RWPE1 (cell line): ENCODE results near the gene SLC12A8.
A peak's percentile ranks its signal among the peaks of the same experiment; 100 is the strongest.

Experiments
- CTCF ChIA-PET: fragments of 350-600 bp; sonication (Branson Sonifier 250); formaldehyde crosslinking; extraction: SDS; loops from one replicate; lab custom pipeline; 2021; lab: Yijun Ruan, JAX
- POLR2A ChIA-PET: fragments of 400-600 bp; formaldehyde crosslinking; extraction: SDS; loops from one replicate; lab custom pipeline; 2020; ENCODE audit warnings: antibody characterized with exemption; ENCODE audit not compliant: low non-redundant PET; lab: Yijun Ruan, JAX
- DNase-seq: peaks from one replicate; pipeline ENCODE4 v3.0.0; 2012; ENCODE audit warnings: low spot score
- H3K27ac ChIP-seq: fragments of 450-650 bp; 2 replicates; pipeline ENCODE4 v1.5.1; 2017
- TF ChIP-seq, protein P1 (sequence below): fragments of 450-650 bp; conservative IDR thresholded peaks from 2 replicates; pipeline ENCODE4 v1.5.1; 2017; ENCODE audit warnings: low read depth, mild to moderate bottlenecking

The SLC12A8 gene

DNA sequence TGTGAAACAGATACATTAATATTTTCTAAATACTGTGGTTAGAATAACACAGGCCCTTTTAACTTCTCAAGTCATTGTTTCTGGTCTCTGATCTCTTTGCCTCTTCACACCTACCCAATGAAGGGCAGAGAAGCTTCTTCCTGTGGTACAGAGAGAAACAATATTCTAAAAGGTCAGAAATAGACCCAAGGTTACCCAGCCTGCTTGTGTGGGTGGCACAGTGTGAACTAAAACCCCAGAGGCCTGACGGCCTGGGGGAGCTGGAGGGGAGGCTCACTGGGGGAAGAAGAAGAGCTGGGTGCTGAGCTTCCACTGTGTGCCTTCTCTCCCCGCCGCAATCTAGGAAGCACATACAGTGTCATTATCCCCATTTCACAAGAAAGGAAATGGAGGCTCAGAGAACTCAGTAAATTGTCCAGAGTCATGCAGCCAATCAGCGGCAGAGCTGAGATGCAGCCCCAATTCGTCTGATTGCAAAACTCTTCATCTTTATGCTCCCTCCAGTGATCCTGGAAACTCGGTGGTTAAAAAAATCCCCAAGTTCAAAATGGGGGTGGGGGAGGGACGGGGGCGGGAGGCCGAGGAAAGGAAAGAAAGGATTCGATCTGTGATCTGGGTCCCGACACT lies 92.7 kb downstream of the SLC12A8 start:
- TF ChIP-seq, protein P1, sequence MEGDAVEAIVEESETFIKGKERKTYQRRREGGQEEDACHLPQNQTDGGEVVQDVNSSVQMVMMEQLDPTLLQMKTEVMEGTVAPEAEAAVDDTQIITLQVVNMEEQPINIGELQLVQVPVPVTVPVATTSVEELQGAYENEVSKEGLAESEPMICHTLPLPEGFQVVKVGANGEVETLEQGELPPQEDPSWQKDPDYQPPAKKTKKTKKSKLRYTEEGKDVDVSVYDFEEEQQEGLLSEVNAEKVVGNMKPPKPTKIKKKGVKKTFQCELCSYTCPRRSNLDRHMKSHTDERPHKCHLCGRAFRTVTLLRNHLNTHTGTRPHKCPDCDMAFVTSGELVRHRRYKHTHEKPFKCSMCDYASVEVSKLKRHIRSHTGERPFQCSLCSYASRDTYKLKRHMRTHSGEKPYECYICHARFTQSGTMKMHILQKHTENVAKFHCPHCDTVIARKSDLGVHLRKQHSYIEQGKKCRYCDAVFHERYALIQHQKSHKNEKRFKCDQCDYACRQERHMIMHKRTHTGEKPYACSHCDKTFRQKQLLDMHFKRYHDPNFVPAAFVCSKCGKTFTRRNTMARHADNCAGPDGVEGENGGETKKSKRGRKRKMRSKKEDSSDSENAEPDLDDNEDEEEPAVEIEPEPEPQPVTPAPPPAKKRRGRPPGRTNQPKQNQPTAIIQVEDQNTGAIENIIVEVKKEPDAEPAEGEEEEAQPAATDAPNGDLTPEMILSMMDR: no peak
- CTCF ChIA-PET: interaction anchor here (0.5 kb wide), 1 partner anchor 93 kb away, joined by 3 read pairs; the partner anchor contains the start of gene SLC12A8
- no peak for DNase-seq

DNA sequence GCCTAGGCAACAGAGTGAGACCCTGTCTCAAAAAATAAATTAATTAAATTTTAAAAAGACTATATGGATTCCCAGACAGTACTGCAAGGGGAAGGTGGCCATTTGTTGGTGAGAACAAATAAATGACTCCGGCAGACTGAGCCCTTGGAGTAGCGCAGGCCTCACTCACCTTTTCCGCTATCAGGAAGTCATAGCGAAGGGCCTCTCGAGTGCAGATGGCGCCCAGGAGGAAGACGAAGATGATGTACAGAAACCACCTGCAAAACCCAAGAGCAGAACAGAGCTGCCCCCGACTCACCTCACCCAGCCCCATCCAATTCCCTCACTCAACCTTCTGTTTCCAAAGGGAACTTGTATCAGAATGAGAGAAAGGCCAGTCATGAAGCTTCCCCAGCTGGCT lies 93.9 kb downstream of the SLC12A8 start:
- H3K27ac ChIP-seq: peak overlapping the region; percentile 88; the same call in 1 of the 2 replicates
- no peak for DNase-seq
- TF ChIP-seq, protein P1: no peak
- ChIA-PET POLR2A (no interaction called here), CTCF (no interaction called here)

More for the DNA sequence above, 92.7 kb downstream of the SLC12A8 start:
- H3K27ac ChIP-seq: no peak overlapping the region; the same call in 1 of the 2 replicates
- POLR2A ChIA-PET: interaction anchor here (0.6 kb wide), 1 partner anchor 11 kb away, joined by 3 read pairs; no protein-coding TSS in a partner anchor

DNA sequence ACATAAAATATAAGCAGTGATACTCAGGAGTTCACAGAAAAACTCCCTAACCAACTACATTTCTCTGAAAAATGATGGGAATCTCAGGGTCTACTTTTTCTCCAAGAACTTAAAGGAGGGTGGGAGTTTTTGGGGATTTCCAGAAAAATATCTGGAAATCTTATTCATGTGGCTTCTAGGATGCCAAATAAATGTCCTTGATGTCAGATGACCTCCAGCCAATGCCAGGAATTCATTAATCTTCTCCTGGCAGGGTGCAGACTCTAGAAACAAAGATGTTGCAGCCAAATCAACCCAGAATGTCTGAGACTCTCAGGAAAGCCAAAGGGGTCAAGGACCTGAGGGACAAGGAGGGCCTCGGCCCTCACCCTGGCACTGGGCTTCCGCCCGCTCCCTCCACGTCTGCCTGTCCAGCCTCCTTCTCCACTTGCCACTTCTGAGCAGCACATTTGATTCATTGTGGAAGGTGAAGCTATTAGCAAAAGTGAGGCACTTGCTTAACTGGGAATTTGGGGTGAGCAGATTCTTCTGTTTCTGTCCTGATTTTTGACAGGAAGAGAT lies 94.8 kb downstream of the SLC12A8 start:
- peak overlapping the region; percentile 88 for H3K27ac ChIP-seq
- DNase-seq: no peak
- TF ChIP-seq, protein P1: no peak
- ChIA-PET CTCF (interaction anchor here (0.6 kb wide), 1 partner anchor 21 kb away, joined by 4 read pairs; no protein-coding TSS in a partner anchor), POLR2A (interaction anchor here (0.6 kb wide), 1 partner anchor 93 kb away, joined by 3 read pairs; no protein-coding TSS in a partner anchor)

DNA sequence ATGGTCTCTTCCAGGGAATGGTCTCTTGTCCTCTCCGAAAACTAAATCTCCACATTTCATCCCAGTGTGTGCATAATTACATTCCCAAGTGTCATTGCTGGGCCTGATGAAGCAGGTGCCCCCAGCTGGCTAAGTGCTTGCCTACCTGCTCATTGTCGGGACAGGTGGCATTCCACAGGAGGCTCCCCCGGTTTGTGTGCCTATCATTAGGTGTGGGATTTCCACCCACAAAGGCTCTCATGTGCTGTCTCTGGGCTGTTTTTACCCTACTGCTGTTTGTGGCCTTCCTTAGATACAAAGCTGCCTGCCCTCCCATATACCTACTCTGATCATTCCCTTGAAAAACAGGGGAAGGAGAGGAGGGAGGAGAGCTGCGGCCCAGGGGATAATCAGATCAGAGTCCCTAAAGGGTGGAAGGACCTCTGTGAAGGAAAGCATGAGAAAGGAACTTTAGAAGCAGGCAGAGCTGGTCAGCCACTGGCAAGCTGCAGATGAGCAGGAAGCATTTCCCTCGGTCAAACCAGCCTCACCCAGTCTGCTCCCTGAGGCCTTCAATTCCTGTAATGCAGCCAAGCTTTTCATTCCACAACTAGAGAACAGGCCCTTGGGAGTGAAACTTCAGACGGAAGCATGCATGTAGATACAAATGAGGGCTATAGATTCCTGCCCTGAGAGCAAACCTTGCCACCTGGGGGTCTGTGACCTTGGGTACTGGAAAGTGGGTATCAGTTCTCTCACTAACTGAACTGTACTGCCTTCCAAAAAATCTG lies 96.1 kb downstream of the SLC12A8 start:
- DNase-seq: peak; percentile 47
- POLR2A ChIA-PET: no interaction called here
- CTCF ChIA-PET: interaction anchor here (0.7 kb wide), 1 partner anchor 10 kb away, joined by 8 read pairs; no protein-coding TSS in a partner anchor
- TF ChIP-seq, protein P1: no peak
- peak overlapping the region; percentile 88 for H3K27ac ChIP-seq

DNA sequence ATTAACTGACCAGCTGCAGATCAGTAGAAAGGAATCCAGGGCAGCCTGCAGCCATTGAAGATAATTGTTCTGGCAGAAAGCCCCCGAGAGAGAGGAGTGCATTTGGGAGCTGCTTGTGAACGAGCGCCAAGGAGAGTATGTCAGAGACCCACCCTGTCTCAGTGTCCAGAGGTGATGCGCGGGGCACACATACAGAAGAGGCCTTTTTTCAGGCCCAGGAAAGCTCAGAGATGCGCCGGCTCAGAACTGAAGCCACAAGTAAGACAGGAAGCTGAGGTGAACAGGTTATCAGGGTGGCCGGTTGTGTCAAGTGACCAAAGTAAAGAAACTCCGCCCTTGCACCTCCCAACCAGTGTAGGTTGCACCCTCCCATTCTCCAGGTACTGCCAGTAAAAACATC lies 96.9 kb downstream of the SLC12A8 start:
- peak overlapping the region; percentile 88 for H3K27ac ChIP-seq
- TF ChIP-seq, protein P1: no peak
- ChIA-PET CTCF (no interaction called here), POLR2A (no interaction called here)
- DNase-seq: no peak

DNA sequence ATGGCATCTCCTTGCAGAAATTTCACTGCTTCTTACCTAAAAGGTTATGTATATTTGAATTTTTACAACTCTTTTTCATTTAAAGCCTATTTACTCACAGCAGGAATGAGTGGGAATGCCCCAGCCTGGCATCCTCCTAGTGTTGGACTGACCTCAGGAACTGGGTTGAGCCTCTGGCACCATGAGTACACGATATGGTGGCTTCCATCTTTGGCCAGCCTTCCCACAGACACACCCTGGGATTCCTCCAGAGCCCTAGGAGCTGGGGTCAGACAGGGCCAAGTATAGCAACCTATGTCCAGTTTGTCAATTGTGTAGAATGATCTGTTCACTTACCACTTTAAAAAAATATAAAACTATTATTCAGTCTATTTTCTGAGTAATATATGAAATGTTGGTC lies 99.6 kb downstream of the SLC12A8 start:
- POLR2A ChIA-PET: no interaction called here
- CTCF ChIA-PET: no interaction called here
- TF ChIP-seq, protein P1: no peak

More for the DNA sequence above, 99.6 kb downstream of the SLC12A8 start:
- no peak overlapping the region for H3K27ac ChIP-seq
- DNase-seq: no peak
